Hematopoietic multipotent progenitor cell treated with erythropoietin and hydrocortisone succinate and interleukin-3 and kit ligand, for 8 days (in vitro differentiated cells): ENCODE measurements around the gene NGB.

Experiments
- DNase-seq: peaks from one replicate; pipeline ENCODE4 v3.0.0-alpha.2; 2015

NGB gene

DNA sequence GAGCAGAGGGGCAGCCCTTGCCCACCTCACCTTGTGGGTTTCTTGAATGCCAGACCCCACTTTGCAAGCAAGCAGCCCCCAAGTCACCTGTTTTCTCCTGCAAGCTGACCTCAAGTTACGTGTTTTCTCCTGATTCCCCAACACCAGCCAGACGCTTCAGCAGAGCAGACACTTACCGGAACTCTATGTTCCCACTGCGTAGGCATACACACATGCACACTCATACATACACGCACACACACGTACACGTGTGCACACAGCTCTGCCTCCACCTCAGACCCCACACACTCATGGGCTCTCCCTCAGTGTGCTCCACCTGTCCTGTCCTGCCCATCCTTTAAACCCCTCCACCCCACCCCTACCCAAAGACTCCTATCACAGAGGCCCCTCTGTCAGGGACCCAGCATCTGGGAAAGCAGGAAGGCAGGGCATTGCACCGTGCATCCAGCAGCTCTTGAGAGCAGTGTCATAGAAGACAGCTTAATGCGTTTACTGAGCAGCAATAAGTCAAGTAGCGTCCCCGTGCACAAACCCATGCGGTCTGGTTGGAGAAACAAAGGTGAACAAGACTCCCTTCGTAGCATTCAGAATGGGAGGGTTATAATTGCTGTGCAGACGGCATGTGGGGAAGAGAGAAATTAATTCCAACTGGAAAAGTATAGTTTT is 45.0 kb downstream of the NGB start:
- DNase-seq, result no peak

DNA sequence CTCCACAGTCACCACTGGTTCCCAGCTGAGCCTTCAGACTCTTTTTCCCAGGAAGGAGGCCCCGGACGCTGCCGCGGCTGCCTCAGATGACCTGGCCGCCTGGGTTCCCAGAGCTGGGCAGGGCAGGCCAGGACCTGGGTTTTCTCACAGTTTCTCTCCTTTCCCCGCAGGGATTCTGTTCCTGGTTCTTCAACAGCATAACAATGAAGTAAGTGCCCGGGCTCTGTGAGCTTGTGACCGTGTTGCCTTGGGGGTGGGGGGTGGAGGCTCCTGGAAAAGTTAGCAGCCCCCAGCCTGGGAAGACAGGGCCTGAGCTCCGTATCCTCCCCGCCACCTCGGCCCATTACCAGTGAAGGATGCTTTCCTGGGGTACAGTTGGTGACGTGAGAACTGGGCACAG is 45.8 kb downstream of the NGB start:
- DNase-seq, result no peak

DNA sequence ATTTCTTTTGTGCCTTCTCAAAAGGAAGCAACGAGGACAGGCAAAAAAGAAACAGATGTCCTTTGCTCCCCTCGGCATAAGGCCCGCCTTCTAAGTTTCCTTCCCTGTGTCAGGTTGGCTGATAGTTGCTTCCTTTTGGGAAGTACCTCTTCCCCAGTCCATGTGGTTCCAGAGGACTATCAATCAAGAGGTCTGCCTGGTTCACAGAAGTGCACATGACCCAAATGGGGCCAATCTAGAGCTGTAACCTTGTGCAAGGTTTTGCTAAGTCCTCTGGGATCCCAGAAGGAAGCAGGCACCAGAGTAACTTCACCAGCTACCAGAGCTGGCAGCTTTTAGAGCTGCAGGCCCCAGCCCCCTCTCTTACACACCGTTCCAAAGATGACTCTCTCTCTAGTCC is 46.8 kb downstream of the NGB start:
- no peak for DNase-seq

DNA sequence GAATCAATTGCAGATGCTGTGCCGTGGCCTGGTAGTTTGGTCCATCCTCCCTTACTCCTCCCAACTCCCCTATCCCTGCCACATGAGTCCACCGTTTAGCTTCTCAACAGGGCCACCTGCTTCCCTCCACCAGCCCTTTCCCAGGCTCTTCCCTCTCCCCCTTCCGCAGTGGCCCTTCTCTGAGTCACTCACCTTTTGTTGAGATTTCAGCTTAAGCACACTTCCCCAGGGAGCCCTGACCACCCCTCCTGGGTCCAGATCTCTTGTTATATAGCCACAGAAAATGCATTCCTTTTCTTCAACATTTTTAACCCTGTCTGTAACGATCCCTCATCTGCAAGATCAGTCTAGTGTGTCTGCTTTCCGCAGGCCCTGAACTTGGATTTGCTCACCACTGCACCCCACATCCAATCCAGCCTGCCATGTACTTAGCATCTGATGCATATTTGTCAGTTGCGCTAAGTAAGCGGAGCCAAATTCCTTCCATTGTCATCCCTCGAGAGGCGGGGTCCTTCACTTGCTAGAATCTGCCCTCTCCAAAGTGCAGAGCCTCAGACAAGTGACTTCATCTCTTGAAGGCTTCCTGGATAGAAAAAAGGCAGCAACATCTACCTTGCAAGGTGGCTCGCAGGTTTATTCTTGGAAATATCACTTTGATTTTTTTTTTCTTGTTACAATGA is 48.3 kb downstream of the NGB start:
- no peak for DNase-seq

DNA sequence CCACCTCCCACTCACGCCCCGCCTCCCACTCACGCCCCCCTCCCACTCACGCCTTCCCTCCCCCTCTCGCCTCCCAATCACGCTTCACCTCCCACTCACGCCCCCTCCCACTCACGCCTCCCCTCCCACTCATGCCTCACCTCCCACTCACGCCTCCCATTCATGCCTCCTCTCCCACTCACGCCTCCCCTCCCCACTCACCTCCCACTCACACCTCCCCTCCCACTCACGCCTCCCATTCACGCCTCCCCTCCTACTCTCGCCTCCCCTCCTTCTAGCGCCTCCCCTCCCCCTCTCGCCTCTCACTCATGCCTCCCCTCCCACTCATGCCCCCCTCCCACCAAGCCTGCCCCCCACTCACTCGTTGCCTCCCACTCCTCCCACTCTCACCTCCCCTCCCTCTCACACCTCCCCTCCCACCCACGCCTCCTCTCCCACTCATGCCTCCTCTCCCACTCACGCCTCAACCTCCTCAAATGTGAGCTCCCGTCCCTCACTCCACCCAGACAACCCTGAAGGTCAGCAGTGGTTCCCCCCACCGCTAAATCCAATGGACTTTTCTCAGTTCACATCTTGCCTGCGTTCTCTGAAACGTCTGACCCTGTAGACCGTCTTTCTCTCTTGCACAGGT is 49.6 kb downstream of the NGB start:
- no peak for DNase-seq

DNA sequence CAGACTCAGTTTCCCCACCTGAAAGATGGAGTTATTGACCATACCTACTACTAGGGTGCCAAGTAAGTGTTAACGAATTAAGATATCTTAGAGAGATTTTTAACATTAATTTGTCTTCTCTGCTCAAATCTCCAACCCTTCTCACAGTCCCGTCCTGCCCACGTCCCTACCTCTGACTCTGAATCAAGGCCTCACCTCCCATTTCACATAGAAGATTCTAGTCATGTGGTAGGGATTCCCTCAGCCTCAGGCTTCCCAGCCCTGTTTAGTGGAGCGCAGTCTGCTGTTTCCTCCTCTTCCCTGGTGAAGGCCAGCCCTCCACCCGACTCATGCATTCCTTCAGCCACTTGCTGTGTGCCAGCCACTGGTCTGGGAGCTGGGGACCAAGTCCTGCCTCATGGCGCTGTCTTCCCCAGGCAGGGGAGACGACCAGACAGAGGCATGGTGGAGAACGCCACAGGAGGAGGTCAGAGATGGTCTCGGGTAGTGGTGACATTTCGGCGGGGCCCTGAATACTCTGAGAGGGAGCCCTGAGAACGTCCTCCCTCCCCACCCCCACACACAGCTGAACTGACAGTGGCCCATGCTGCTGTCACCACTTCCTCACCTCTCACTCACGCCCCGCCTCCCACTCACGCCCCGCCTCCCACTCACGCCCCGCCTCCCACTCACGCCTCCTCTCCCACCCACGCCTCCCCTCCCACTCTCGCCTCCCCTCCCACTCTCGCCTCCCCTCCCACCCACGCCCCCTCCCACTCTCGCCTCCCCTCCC is 50.6 kb downstream of the NGB start:
- no peak for DNase-seq

DNA sequence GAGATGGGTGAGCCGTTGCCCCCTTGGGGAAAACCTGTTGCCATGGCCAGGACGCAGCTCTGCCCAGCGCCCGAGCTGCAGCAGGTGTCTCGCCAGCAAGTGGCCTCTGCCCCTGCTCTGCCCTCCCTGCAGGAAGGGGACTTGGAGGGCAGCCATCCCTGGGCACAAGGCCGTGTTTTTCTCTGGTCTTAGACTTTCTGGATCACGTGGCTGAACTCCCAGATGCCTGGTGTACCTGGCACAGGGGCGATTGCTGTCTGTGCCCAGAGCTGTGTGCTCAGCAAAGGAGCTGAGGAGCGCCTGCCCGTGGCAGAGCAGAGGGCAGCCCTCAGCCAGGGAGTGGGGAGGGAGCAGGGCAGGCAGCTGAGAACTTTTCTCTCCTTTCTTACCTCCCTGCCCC is 51.4 kb downstream of the NGB start:
- no peak for DNase-seq

DNA sequence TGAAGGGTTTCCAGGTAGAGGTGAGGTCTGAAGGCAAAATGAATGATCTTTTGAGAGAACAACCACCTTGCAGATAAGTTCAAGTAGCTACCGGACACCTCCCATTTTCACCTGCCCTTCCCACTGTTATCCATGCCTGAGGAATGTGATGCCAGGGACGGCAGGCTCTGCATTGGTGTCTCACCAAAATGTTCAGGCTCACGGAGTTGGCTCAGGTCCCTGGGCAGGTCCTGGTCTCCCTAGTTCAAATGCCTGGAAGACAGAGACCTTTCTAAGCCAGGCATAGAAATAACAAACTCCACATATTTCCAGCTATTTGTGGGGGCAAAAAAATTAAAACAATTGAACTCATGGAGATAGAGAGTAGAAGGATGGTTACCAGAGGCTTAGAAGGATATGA is 53.5 kb downstream of the NGB start:
- no peak for DNase-seq
